ENCODE data around the gene MAPK10. TPM values are rescaled to one million over a fixed set of nuclear protein-coding genes. Genes with fewer than 3 reads are reported as not detected.

The MAPK10 gene
- total and polyA plus RNA-seq, 9 of the 15 experiments (the other 6 are each of a cell fraction or from before 2014, with no cell fraction given): 0.10 to 0.53 (median 0.18) TPM; not detected in 4

DNA sequence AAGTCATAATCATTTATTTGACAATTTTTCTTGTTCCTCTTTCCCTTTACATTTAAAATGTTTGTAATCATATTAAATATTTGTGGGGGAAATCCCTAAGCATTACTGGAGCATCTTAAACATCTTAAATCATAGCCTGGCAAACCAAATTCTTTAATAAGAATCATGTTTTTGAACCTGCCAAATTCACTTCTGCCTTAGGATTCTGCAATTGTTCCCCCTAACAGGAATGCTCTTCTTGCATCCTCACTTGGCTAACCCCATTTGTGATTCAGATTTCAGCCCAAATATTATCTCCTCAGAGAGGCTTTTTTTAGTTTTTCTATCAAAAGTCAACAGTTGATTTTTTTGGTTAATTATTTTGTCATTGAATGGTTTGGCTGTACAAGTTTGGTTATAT, 241.1 kb downstream of the MAPK10 start (continued):
- TF ChIP-seq, protein P1, sequence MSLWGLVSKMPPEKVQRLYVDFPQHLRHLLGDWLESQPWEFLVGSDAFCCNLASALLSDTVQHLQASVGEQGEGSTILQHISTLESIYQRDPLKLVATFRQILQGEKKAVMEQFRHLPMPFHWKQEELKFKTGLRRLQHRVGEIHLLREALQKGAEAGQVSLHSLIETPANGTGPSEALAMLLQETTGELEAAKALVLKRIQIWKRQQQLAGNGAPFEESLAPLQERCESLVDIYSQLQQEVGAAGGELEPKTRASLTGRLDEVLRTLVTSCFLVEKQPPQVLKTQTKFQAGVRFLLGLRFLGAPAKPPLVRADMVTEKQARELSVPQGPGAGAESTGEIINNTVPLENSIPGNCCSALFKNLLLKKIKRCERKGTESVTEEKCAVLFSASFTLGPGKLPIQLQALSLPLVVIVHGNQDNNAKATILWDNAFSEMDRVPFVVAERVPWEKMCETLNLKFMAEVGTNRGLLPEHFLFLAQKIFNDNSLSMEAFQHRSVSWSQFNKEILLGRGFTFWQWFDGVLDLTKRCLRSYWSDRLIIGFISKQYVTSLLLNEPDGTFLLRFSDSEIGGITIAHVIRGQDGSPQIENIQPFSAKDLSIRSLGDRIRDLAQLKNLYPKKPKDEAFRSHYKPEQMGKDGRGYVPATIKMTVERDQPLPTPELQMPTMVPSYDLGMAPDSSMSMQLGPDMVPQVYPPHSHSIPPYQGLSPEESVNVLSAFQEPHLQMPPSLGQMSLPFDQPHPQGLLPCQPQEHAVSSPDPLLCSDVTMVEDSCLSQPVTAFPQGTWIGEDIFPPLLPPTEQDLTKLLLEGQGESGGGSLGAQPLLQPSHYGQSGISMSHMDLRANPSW (CRISPR knock-in tag; IDR thresholded peaks at IDR 0.05): no peak
- no peak for TF ChIP-seq ZNF41 (CRISPR knock-in tag; conservative IDR thresholded peaks at IDR 0.05)
- TF ChIP-seq IFI16 (CRISPR knock-in tag; IDR thresholded peaks at IDR 0.05): no peak
- TF ChIP-seq ZNF384 (IDR thresholded peaks at IDR 0.05; ENCODE audit: low read depth, low read length): no peak
- TF ChIP-seq MED1 (CRISPR knock-in tag; IDR thresholded peaks at IDR 0.05; ENCODE audit: borderline replicate concordance): no peak

DNA sequence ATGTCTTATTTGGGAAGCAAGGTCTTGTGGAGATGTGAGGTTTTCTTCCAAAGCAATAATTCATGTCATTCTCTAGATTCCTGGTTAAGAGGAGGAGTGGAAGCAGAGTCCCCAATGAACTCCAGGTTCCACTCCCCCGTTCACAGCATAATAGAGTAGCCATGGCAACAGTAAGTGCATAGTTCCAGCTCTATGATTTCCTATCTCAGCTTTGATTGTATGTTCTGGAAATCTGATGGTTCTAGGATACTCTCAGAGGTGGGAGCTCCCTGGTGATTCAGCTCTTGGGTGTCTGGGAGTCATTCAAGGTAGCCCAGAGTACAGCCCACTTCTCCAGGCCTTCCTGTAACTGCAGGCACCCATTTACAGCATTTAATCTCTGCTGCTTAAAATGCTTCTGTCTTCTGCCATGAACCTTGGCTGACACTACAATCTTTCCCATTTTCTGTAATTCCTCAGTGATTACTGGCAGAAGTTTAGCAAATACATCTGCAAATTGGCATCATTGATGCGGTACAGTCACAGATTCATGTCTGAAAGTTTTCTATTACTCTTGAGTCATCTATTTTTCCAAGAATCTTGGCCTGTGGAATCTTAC, 242.0 kb downstream of the MAPK10 start:
- no peak overlapping the region for H3K4me2 ChIP-seq (ENCODE audit: insufficient read depth, low read length)
- no peaks in the 10 kb centered on the region for H3K9me1 ChIP-seq (ENCODE audit: control insufficient read depth, insufficient read depth, low read length)
- no peak overlapping the region for H3K4me3 ChIP-seq
- intact Hi-C loops (cut with micrococcal nuclease): no loop called here
- DNase-seq (ENCODE audit: extremely low read depth in 1 of 4, low spot score in 3 of 4) (no peak), ATAC-seq (no peak), FAIRE-seq (no peak)
- no TSS peak for BruUV-seq (replicated peaks)
- WGBS (ENCODE audit: insufficient coverage, low coverage, missing lambda C conversion rate): 3% methylated on average over 2 of the region's 2 CpGs
- no peak overlapping the region for H2AFZ ChIP-seq (ENCODE audit: low read depth, low read length)
- ChIA-PET CTCF (ENCODE audit: low intra/inter-chr PET ratio) (no interaction called here), POLR2A (interaction anchor here (1.2 kb wide), 1 partner anchor 10 kb away, joined by 3 read pairs; no protein-coding TSS in a partner anchor)
- no peaks in the 10 kb centered on the region for H3K27me3 ChIP-seq (ENCODE audit: control insufficient read depth in 2 of 2, insufficient read depth in 2 of 2, low read length in 2 of 2)
- H3K79me2 ChIP-seq (ENCODE audit: control insufficient read depth, insufficient read depth, low read length): no peaks in the 10 kb centered on the region
- no peaks in the 10 kb centered on the region for H3K9me3 ChIP-seq (replicated peaks; ENCODE audit: control insufficient read depth, insufficient read depth, low read depth, low read length)
- TF ChIP-seq LARP7 (IDR thresholded peaks at IDR 0.05) (no peak), RFX1 (IDR thresholded peaks at IDR 0.05) (peak; percentile 18; the same call in 1 of the 2 replicates)
- H4K20me1 ChIP-seq (replicated peaks; ENCODE audit: control insufficient read depth, insufficient read depth, low read length): no peaks in the 10 kb centered on the region
- H3K9ac ChIP-seq (ENCODE audit: insufficient read depth in 1 of 2, low read depth in 2 of 2, low read length in 2 of 2): no peak overlapping the region
- H3K36me3 ChIP-seq (ENCODE audit: control insufficient read depth, insufficient read depth, low read length): no peaks in the 10 kb centered on the region
- in situ Hi-C loops (cut with MboI): no loop called here
- no peaks in the 10 kb centered on the region for H3K4me1 ChIP-seq (replicated peaks in 1 of 2; ENCODE audit: control insufficient read depth in 2 of 2, insufficient read depth in 2 of 2, low read length in 2 of 2)
- H3K27ac ChIP-seq (ENCODE audit: extremely low read depth, low read depth, low read length): no peak overlapping the region
